ENCODE data around the gene CLDN6. TPM values are rescaled to one million over a fixed set of nuclear protein-coding genes. Genes with fewer than 3 reads are reported as not detected.

CLDN6 gene
- total RNA-seq, 1 experiment from 2014 or later = not detected

DNA sequence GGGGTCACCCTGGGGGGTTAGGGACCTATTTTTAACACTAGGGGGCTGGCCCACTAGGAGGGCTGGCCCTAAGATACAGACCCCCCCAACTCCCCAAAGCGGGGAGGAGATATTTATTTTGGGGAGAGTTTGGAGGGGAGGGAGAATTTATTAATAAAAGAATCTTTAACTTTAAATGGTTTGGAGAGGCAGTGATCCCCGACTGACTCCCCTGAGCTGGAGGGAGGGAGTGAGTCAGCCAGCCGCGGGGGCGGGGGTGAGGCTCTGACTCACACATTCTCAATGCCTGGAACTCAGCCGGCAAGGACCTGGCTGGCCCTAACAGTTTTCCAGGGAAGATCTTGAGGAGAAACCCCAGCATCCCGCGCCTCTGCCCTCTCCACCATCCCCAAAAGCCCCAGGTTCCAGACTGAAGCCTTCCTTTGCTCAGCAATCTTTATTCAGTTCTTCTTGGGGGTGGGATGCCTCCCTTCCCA is 4.3 kb upstream of the CLDN6 start:
- peaks cover 42% of the 10 kb centered on the region for H3K4me1 ChIP-seq (ENCODE audit: low read length)
- no peak overlapping the region for H2AFZ ChIP-seq (ENCODE audit: low read length)
- H3K4me2 ChIP-seq (ENCODE audit: low read depth, low read length, poor library complexity, severe bottlenecking) = peak overlapping the region; percentile 82
- 0 out of 2 replicates have a peak, but pooled peaks cover 3% of the 10 kb centered on the region for H4K20me1 ChIP-seq (ENCODE audit: insufficient read depth, low read depth, low read length)
- DNase-seq = peak; percentile 62
- H3K9ac ChIP-seq (ENCODE audit: low read length) = peak overlapping the region; percentile 78
- H3K27ac ChIP-seq (ENCODE audit: low read length) = peak overlapping the region; percentile 55
- peaks cover 4% of the 10 kb centered on the region for H3K79me2 ChIP-seq (ENCODE audit: low read length)
- H3K9me2 ChIP-seq (replicated peaks; ENCODE audit: insufficient read depth, low read length) = no peaks in the 10 kb centered on the region
- peak overlapping the region; percentile 70 for H3K4me3 ChIP-seq (ENCODE audit: low read length)
- H3K9me3 ChIP-seq (ENCODE audit: low read length) = no peaks in the 10 kb centered on the region
- no peaks in the 10 kb centered on the region; the same call in 1 of the 2 replicates for H3K36me3 ChIP-seq (ENCODE audit: insufficient read depth, low read length)
- H3K27me3 ChIP-seq (ENCODE audit: low read length) = no peaks in the 10 kb centered on the region

DNA sequence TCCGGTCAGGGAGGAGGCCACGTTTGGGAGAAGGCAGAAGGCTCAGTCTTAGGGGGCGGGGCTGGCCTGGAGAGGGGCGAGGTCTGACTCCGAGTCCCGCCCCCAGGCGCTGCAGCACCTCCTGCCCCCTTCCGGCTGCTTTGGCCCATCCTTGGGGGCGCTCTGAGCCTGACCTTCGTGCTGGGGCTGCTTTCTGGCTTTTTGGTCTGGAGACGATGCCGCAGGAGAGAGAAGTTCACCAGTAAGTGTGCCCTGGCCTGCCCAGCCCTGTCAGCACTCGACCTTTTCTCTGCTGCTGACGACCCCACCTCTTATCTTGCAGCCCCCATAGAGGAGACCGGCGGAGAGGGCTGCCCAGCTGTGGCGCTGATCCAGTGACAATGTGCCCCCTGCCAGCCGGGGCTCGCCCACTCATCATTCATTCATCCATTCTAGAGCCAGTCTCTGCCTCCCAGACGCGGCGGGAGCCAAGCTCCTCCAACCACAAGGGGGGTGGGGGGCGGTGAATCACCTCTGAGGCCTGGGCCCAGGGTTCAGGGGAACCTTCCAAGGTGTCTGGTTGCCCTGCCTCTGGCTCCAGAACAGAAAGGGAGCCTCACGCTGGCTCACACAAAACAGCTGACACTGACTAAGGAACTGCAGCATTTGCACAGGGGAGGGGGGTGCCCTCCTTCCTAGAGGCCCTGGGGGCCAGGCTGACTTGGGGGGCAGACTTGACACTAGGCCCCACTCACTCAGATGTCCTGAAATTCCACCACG is 3.6 kb upstream of the CLDN6 start:
- no peaks in the 10 kb centered on the region; the same call in 1 of the 2 replicates for H3K36me3 ChIP-seq (ENCODE audit: insufficient read depth, low read length)
- H3K27me3 ChIP-seq (ENCODE audit: low read length) = no peaks in the 10 kb centered on the region
- H3K27ac ChIP-seq (ENCODE audit: low read length) = peak overlapping the region; percentile 55
- H3K9ac ChIP-seq (ENCODE audit: low read length) = peak overlapping the region; percentile 78
- H3K79me2 ChIP-seq (ENCODE audit: low read length) = peaks cover 4% of the 10 kb centered on the region
- H4K20me1 ChIP-seq (ENCODE audit: insufficient read depth, low read depth, low read length) = 0 out of 2 replicates have a peak, but pooled peaks cover 3% of the 10 kb centered on the region
- peak; percentile 93 for DNase-seq
- H3K4me2 ChIP-seq (ENCODE audit: low read depth, low read length, poor library complexity, severe bottlenecking) = peak overlapping the region; percentile 82
- peaks cover 41% of the 10 kb centered on the region for H3K4me1 ChIP-seq (ENCODE audit: low read length)
- H2AFZ ChIP-seq (ENCODE audit: low read length) = peak overlapping the region; percentile 69; the same call in 1 of the 2 replicates
- H3K9me2 ChIP-seq (replicated peaks; ENCODE audit: insufficient read depth, low read length) = no peaks in the 10 kb centered on the region
- H3K4me3 ChIP-seq (ENCODE audit: low read length) = peak overlapping the region; percentile 70
- H3K9me3 ChIP-seq (ENCODE audit: low read length) = no peaks in the 10 kb centered on the region

DNA sequence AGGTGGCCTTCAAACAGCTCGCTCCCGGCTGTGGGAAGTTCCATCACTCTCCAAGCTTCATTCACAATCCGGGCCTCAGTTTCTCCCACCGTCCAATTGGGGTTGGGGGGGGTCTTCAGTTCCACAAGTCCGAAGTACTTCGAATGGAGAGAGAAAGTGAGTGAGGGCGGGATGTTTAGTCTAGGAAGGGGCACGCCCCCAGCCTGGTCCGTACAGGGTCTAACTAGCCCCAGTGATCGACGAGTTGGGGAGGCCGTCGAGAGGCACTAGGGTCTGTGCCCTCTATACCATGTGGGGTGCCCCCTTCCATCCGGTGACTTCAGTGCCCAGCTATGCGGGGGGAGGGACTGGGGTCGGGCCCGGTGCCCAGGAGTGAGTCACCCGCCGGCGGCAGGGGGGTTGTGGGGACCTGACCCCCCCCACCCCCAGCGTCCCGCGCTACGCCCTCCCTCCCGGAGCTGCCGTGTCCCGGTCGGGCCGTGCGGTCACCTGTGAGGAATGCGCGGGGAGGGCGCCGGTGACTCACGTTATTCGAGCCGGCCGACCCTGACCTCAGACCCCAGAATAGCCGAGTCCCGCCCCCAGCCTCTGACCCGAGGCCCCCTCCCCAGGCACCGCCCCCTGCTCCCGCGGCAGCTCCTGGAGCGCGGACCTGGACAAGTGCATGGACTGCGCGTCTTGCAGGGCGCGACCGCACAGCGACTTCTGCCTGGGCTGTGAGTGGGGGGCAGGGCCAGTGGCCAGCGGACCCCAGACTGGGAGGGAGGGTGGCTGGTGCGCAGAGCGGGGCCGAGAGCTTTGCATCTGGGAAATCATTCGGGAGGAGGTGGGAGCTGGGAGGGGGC is 2.8 kb upstream of the CLDN6 start:
- Histone ChIP-seq H3K9ac (ENCODE audit: low read length) (peak overlapping the region; percentile 78), H3K27ac (ENCODE audit: low read length) (no peak overlapping the region), H3K9me3 (ENCODE audit: low read length) (no peaks in the 10 kb centered on the region), H3K9me2 (replicated peaks; ENCODE audit: insufficient read depth, low read length) (no peaks in the 10 kb centered on the region), H3K4me2 (ENCODE audit: low read depth, low read length, poor library complexity, severe bottlenecking) (peak overlapping the region; percentile 82), H3K4me3 (ENCODE audit: low read length) (peak overlapping the region; percentile 70), H3K27me3 (ENCODE audit: low read length) (no peaks in the 10 kb centered on the region), H3K79me2 (ENCODE audit: low read length) (peaks cover 4% of the 10 kb centered on the region), H4K20me1 (ENCODE audit: insufficient read depth, low read depth, low read length) (0 out of 2 replicates have a peak, but pooled peaks cover 3% of the 10 kb centered on the region), H3K36me3 (ENCODE audit: insufficient read depth, low read length) (no peaks in the 10 kb centered on the region; the same call in 1 of the 2 replicates), H2AFZ (ENCODE audit: low read length) (peak overlapping the region; percentile 91), H3K4me1 (ENCODE audit: low read length) (peaks cover 41% of the 10 kb centered on the region)
- DNase-seq = peak; percentile 71

DNA sequence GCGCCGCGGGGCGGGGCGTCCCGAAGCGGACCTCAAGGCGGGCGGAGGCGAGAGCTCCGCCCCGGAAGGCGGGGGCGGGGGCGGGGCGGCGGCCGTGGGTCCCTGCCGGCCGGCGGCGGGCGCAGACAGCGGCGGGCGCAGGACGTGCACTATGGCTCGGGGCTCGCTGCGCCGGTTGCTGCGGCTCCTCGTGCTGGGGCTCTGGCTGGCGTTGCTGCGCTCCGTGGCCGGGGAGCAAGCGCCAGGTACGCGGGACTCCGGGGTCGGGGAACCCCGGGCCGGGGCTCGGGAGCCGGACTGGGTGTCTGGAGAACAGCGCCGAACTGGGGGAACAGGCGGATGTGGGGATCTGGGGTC is 2.2 kb upstream of the CLDN6 start, which contains the start of gene TNFRSF12A:
TSS of gene TNFRSF12A (plus strand) at position 122 of the 357 bp plus-strand sequence. CDS start at position 152, 30 bp downstream.
- Histone ChIP-seq H3K9me3 (ENCODE audit: low read length) (no peaks in the 10 kb centered on the region), H3K4me2 (ENCODE audit: low read depth, low read length, poor library complexity, severe bottlenecking) (peak within 1 kb of the TSS; percentile 82), H3K9ac (ENCODE audit: low read length) (peak within 1 kb of the TSS; percentile 78), H3K4me3 (ENCODE audit: low read length) (peak within 1 kb of the TSS; percentile 70), H3K27ac (ENCODE audit: low read length) (no peak within 1 kb of the TSS), H3K79me2 (ENCODE audit: low read length) (peaks cover 3% of the 10 kb centered on the region), H3K4me1 (ENCODE audit: low read length) (peaks cover 38% of the 10 kb centered on the region), H3K9me2 (replicated peaks; ENCODE audit: insufficient read depth, low read length) (no peaks in the 10 kb centered on the region), H3K36me3 (ENCODE audit: insufficient read depth, low read length) (no peaks in the 10 kb centered on the region), H4K20me1 (ENCODE audit: insufficient read depth, low read depth, low read length) (0 out of 2 replicates have a peak, but pooled peaks cover under 1% of the 10 kb centered on the region), H3K27me3 (ENCODE audit: low read length) (no peaks in the 10 kb centered on the region), H2AFZ (ENCODE audit: low read length) (peak within 1 kb of the TSS; percentile 91)
- DNase-seq = peak; percentile 94

DNA sequence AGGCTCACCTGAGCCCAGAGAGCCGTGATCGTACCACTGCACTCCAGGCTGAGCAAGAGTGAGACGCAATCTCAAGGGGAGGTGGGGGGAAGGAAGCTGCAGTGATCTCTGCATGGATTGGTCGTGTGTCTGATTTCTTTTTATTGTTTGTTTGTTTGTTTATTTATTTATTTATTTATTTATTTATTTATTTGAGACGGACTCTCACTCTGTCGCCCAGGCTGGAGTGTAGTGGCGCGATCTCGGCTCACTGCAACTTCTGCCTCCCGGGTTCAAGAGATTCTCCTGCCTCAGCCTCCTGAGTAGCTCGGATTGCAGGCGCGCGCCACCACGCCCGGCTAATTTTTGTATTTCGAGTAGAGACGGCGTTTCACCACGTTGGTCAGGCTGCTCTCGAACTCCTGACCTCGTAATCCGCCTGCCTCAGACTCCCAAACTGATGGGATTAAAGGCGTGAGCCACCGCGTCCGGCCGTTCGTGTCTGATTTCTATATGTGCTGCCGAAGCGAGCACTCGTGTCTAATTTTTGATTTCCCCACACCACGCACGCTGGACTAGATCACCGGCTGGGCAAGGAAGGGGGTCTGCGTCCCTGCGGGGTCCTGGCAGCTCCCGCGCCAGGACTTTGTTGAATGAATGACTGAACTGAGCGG is 1.7 kb upstream of the CLDN6 start:
- no peak overlapping the region for H3K27ac ChIP-seq (ENCODE audit: low read length)
- no peaks in the 10 kb centered on the region for H3K79me2 ChIP-seq (ENCODE audit: low read length)
- H3K4me1 ChIP-seq (ENCODE audit: low read length) = peaks cover 34% of the 10 kb centered on the region
- no peaks in the 10 kb centered on the region for H3K36me3 ChIP-seq (ENCODE audit: insufficient read depth, low read length)
- no peak for DNase-seq
- no peaks in the 10 kb centered on the region for H4K20me1 ChIP-seq (ENCODE audit: insufficient read depth, low read depth, low read length)
- no peaks in the 10 kb centered on the region for H3K9me2 ChIP-seq (replicated peaks; ENCODE audit: insufficient read depth, low read length)
- no peaks in the 10 kb centered on the region for H3K9me3 ChIP-seq (ENCODE audit: low read length)
- no peaks in the 10 kb centered on the region for H3K27me3 ChIP-seq (ENCODE audit: low read length)
- H3K9ac ChIP-seq (ENCODE audit: low read length) = peak overlapping the region; percentile 78; the same call in 1 of the 2 replicates
- H3K4me2 ChIP-seq (ENCODE audit: low read depth, low read length, poor library complexity, severe bottlenecking) = peak overlapping the region; percentile 82
- H2AFZ ChIP-seq (ENCODE audit: low read length) = peak overlapping the region; percentile 84
- peak overlapping the region; percentile 70 for H3K4me3 ChIP-seq (ENCODE audit: low read length)

DNA sequence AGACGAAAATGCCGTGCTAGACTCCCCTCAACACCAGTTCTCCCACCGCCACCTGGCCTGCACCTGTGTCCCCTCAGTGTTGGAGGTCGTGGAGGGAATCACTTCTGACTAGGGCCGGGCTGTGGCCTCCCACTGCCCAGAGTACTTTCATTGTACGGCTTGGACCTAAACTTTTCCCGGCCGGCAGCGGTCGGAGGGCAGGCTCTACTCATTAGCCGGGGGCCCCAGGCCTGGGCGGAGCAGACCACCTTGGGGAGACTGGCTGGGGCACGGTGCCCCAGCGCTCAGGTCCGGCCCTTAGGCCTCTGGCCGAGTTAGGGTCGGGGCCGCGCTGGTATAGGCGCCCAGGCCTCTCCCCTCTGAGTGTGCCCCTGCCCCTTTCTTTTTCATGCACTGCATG is 639 bp downstream of the CLDN6 start:
- Histone ChIP-seq H3K9ac (ENCODE audit: low read length) (no peak overlapping the region), H3K27me3 (ENCODE audit: low read length) (no peaks in the 10 kb centered on the region), H3K9me3 (ENCODE audit: low read length) (no peaks in the 10 kb centered on the region), H3K4me1 (ENCODE audit: low read length) (peaks cover 22% of the 10 kb centered on the region), H3K79me2 (ENCODE audit: low read length) (no peaks in the 10 kb centered on the region), H3K36me3 (ENCODE audit: insufficient read depth, low read length) (no peaks in the 10 kb centered on the region), H3K4me2 (ENCODE audit: low read depth, low read length, poor library complexity, severe bottlenecking) (no peak overlapping the region), H3K27ac (ENCODE audit: low read length) (no peak overlapping the region), H3K4me3 (ENCODE audit: low read length) (no peak overlapping the region), H2AFZ (ENCODE audit: low read length) (no peak overlapping the region), H4K20me1 (ENCODE audit: insufficient read depth, low read depth, low read length) (no peaks in the 10 kb centered on the region), H3K9me2 (replicated peaks; ENCODE audit: insufficient read depth, low read length) (no peaks in the 10 kb centered on the region)
- DNase-seq = no peak

DNA sequence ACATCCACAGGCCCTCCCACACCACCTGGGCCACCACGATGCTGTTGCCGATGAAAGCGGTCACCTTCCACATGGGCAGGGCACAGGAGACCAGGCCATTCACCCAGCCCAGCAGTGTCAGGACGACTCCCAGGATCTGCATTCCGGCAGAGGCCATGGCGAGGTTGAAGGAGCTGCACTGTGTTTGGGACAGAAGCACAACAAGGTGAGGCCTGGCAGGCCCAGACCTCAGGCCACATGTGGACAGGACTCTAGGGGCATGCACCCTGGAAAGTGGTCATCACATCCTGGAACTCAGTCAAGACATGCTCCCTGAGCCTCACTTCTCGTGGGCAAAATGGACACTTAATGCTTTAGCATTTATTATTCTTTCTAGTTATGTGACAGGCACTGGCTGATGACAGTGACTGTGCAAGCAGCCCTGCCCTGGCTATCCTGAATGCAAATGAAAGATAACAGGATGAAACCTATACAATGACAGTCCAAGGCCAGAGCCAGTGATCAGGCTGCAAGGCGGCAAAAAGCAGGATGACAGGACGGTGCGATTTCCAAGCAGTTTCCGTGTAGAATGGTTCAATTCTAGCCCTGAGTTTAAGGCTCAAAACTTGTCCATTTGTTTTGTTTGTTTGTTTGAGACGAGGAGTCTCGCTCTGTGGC is 2.0 kb downstream of the CLDN6 start:
- Histone ChIP-seq H3K9me2 (replicated peaks; ENCODE audit: insufficient read depth, low read length) (no peaks in the 10 kb centered on the region), H3K27me3 (ENCODE audit: low read length) (no peaks in the 10 kb centered on the region), H3K9ac (ENCODE audit: low read length) (no peak overlapping the region), H3K4me3 (ENCODE audit: low read length) (no peak overlapping the region), H3K9me3 (ENCODE audit: low read length) (no peaks in the 10 kb centered on the region), H3K4me2 (ENCODE audit: low read depth, low read length, poor library complexity, severe bottlenecking) (no peak overlapping the region), H3K36me3 (ENCODE audit: insufficient read depth, low read length) (no peaks in the 10 kb centered on the region), H3K27ac (ENCODE audit: low read length) (no peak overlapping the region), H3K4me1 (ENCODE audit: low read length) (peaks cover 10% of the 10 kb centered on the region), H2AFZ (ENCODE audit: low read length) (no peak overlapping the region), H3K79me2 (ENCODE audit: low read length) (no peaks in the 10 kb centered on the region), H4K20me1 (ENCODE audit: insufficient read depth, low read depth, low read length) (no peaks in the 10 kb centered on the region)
- no peak for DNase-seq

Measured in Karpas-422 (cell line).